Ascending aorta (tissue), 2 donors: ENCODE data around the gene COQ8A. TPM values are rescaled to one million over a fixed set of nuclear protein-coding genes. Genes with fewer than 3 reads are reported as not detected.

ENCODE experiments used
- DNase-seq, 2 donors: peaks; one replicate each; pipeline ENCODE4 v3.0.0-alpha.2; 2019; ENCODE audit warnings: low spot score in 2 of 2
- H3K27ac ChIP-seq, 2 donors: fragments of 200-600 bp; sonication (generic); one replicate each; pipeline ENCODE4 v1.5.1; 2016 to 2017; ENCODE audit warnings: mild to moderate bottlenecking in 1 of 2
- H3K27me3 ChIP-seq: fragments of 200-600 bp; sonication (generic); one replicate; pipeline ENCODE4 v1.5.1; 2017
- H3K36me3 ChIP-seq, 2 donors: fragments of 200-600 bp; sonication (generic); one replicate each; pipeline ENCODE4 v1.5.1; 2016
- H3K4me1 ChIP-seq, 2 donors: fragments of 200-600 bp; sonication (generic); one replicate each; pipeline ENCODE4 v1.5.1; 2016 to 2017; ENCODE audit warnings: mild to moderate bottlenecking in 1 of 2
- H3K4me3 ChIP-seq, 2 donors: fragments of 200-600 bp; sonication (generic); one replicate each; pipeline ENCODE4 v1.5.1; 2016 to 2017; ENCODE audit warnings: mild to moderate bottlenecking in 1 of 2
- H3K9me3 ChIP-seq, 2 donors: fragments of 200-600 bp; sonication (generic); one replicate each; pipeline ENCODE4 v1.5.1; 2016
- CTCF ChIP-seq, 3 experiments: fragments of 200-600 bp in 2 of 3; fragments of 450-650 bp in 1 of 3; sonication (generic) in 2 of 3; IDR thresholded peaks; one replicate each; pipeline ENCODE4 v1.5.1; 2016 to 2019; ENCODE audit warnings: antibody characterized with exemption in 3 of 3, mild to moderate bottlenecking in 1 of 3, moderate library complexity in 1 of 3
- intact Hi-C: fragments of 100-400 bp; cut with DNase I; formaldehyde crosslinking; loops from one replicate; pipeline ENCODE4 v1.15.1; 2023
- total RNA-seq: library from RNA; depleted of rRNA; stranded (reverse); fragments of >200 nt; gene quantifications from one replicate; pipeline ENCODE4 v1.1.0, GENCODE V29; 2016

The COQ8A gene
- total RNA-seq, 1 donor from 2014 or later = 42.4 TPM

- intact Hi-C loops = no loop called here
- Histone ChIP-seq H3K9me3 (no peaks in the 10 kb centered on the region), H3K4me1 (peaks cover 0 to 9% of the 10 kb centered on the region in 2 donors), H3K4me3 (no peak overlapping the region), H3K36me3 (peaks cover 7 to 30% of the 10 kb centered on the region in 2 donors), H3K27ac (no peak overlapping the region), H3K27me3 (no peaks in the 10 kb centered on the region)
- no peak for TF ChIP-seq CTCF (IDR thresholded peaks at IDR 0.05)
- DNase-seq = no peak
These were observed 39.5 kb downstream of the COQ8A start for GRCh38 chr1:226979517-226980121.

- H3K4me3 ChIP-seq = no peak overlapping the region
- intact Hi-C loops = no loop called here
- no peak for TF ChIP-seq CTCF (IDR thresholded peaks at IDR 0.05)
- H3K4me1 ChIP-seq = peaks cover 0 to 4% of the 10 kb centered on the region in 2 donors
- H3K36me3 ChIP-seq = peaks cover 10 to 35% of the 10 kb centered on the region in 2 donors
- no peaks in the 10 kb centered on the region for H3K27me3 ChIP-seq
- no peak for DNase-seq
- H3K27ac ChIP-seq = no peak overlapping the region
- H3K9me3 ChIP-seq = no peaks in the 10 kb centered on the region
These were observed 40.0 kb downstream of the COQ8A start for GRCh38 chr1:226980122-226980560.

- no peak for TF ChIP-seq CTCF (IDR thresholded peaks at IDR 0.05)
- intact Hi-C loops = no loop called here
- H3K9me3 ChIP-seq = no peaks in the 10 kb centered on the region
- H3K4me3 ChIP-seq = no peak overlapping the region
- no peaks in the 10 kb centered on the region for H3K27me3 ChIP-seq
- H3K36me3 ChIP-seq = peaks cover 11 to 39% of the 10 kb centered on the region in 2 donors
- no peak overlapping the region for H3K27ac ChIP-seq
- H3K4me1 ChIP-seq = no peaks in the 10 kb centered on the region
- no peak for DNase-seq
These were observed 40.7 kb downstream of the COQ8A start for GRCh38 chr1:226980565-226981385.

DNA sequence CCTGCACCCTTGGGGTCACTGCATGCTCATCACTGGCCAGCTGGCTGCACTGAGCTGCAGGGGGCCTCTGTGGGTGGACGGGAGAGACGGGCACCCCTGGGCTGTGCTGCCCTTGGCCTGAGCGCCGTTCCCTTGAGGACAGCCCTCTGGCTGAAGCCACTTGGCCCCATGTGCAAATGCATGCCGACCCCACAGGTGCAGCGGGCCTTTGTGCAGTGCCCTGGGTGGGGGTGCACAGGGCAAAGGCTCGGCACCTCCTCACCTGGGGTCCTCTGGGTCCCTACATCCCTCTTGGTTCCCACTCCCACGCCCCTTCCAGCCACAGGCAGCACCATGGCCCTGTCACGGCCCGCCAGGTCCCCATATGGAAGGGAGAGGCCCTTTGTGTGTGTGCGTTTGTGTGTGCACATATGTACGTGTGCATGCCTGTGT, 41.3 kb downstream of the COQ8A start:
- no peak for DNase-seq
- no peaks in the 10 kb centered on the region for H3K9me3 ChIP-seq
- intact Hi-C loops = no loop called here
- H3K27me3 ChIP-seq = no peaks in the 10 kb centered on the region
- peaks cover 14 to 45% of the 10 kb centered on the region in 2 donors for H3K36me3 ChIP-seq
- TF ChIP-seq CTCF (IDR thresholded peaks at IDR 0.05) = no peak
- no peak overlapping the region for H3K4me3 ChIP-seq
- H3K4me1 ChIP-seq = no peaks in the 10 kb centered on the region
- H3K27ac ChIP-seq = no peak overlapping the region

DNA sequence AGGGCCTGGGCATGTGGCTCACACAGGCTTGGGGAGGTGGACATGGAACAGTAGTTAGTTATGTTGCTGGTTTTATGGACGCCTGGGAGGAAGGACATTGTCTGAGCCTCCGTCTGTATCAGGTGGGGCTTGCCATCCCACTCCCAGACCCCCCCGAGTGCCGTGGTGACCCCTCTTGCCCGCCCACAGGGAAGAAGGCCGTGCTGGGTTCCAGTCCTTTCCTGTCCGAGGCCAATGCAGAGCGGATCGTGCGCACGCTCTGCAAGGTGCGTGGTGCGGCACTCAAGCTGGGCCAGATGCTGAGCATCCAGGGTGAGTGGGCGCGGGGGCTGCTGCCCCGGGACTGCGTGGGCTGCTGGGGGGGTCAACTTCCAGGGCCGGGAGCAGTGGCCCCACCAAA, 41.7 kb downstream of the COQ8A start:
- intact Hi-C loops = no loop called here
- H3K27ac ChIP-seq = no peak overlapping the region
- no peak overlapping the region for H3K4me3 ChIP-seq
- no peaks in the 10 kb centered on the region for H3K27me3 ChIP-seq
- no peaks in the 10 kb centered on the region for H3K4me1 ChIP-seq
- no peaks in the 10 kb centered on the region for H3K9me3 ChIP-seq
- peaks cover 18 to 50% of the 10 kb centered on the region in 2 donors for H3K36me3 ChIP-seq
- TF ChIP-seq CTCF (IDR thresholded peaks at IDR 0.05) = no peak
- no peak for DNase-seq
